ENCODE measurements around the gene PPP1R13L. TPM values are rescaled to one million over a fixed set of nuclear protein-coding genes. Genes with fewer than 3 reads are reported as not detected.

PPP1R13L gene
- polyA plus RNA-seq, 1 donor from 2014 or later = not detected

DNA sequence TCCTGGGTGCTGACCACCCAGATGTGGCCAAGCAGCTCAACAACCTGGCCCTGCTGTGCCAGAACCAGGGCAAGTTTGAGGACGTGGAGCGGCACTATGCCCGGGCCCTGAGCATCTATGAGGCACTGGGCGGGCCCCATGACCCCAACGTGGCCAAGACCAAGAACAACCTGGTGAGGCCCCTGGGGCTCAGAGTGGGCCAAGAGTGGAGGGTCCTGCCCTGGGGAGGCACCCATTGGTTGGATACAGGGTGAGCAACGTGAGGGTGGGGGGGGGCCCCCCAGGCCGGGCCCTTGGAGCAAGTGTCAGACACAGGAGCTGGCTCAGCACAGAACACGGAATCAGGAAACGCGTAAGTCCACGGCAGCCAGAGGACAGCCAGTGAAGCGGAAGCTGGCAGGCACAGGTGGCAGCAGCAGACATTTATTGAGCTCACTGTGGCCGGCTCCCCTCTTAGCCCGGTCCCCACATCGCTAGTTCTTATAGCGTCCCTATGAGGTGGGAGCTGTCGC lies 55.4 kb downstream of the PPP1R13L start:
- H2AFZ ChIP-seq (ENCODE audit: low read depth, low read length) = no peak overlapping the region
- TF ChIP-seq RAD21 (conservative IDR thresholded peaks at IDR 0.05) (no peak), MXI1 (conservative IDR thresholded peaks at IDR 0.05; ENCODE audit: poor library complexity, severe bottlenecking) (no peak), POLR2AphosphoS5 (IDR thresholded peaks at IDR 0.05) (no peak), TAF1 (IDR thresholded peaks at IDR 0.05; ENCODE audit: low read depth) (no peak)
- TF ChIP-seq, protein P1, sequence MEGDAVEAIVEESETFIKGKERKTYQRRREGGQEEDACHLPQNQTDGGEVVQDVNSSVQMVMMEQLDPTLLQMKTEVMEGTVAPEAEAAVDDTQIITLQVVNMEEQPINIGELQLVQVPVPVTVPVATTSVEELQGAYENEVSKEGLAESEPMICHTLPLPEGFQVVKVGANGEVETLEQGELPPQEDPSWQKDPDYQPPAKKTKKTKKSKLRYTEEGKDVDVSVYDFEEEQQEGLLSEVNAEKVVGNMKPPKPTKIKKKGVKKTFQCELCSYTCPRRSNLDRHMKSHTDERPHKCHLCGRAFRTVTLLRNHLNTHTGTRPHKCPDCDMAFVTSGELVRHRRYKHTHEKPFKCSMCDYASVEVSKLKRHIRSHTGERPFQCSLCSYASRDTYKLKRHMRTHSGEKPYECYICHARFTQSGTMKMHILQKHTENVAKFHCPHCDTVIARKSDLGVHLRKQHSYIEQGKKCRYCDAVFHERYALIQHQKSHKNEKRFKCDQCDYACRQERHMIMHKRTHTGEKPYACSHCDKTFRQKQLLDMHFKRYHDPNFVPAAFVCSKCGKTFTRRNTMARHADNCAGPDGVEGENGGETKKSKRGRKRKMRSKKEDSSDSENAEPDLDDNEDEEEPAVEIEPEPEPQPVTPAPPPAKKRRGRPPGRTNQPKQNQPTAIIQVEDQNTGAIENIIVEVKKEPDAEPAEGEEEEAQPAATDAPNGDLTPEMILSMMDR (IDR thresholded peaks at IDR 0.05; ENCODE audit: poor library complexity, severe bottlenecking) = no peak
- no peak overlapping the region for H3K4me2 ChIP-seq (ENCODE audit: low read length)
- no peak overlapping the region for H3K27ac ChIP-seq (ENCODE audit: low read length)
- H3K9me2 ChIP-seq (ENCODE audit: insufficient read depth, low read length) = no peaks in the 10 kb centered on the region
- no peaks in the 10 kb centered on the region for H3K79me2 ChIP-seq (replicated peaks; ENCODE audit: insufficient read depth, low read length)
- H3K9me3 ChIP-seq (ENCODE audit: low read length) = no peaks in the 10 kb centered on the region
- H3K27me3 ChIP-seq (ENCODE audit: insufficient read depth, low read depth, low read length) = no peaks in the 10 kb centered on the region
- H3F3A ChIP-seq (ENCODE audit: insufficient read depth, low read length, poor library complexity, severe bottlenecking) = no peaks in the 10 kb centered on the region
- H3K9ac ChIP-seq (ENCODE audit: low read length) = no peak overlapping the region
- H4K20me1 ChIP-seq (ENCODE audit: insufficient read depth) = no peaks in the 10 kb centered on the region
- H3K36me3 ChIP-seq (ENCODE audit: insufficient read depth, low read length) = no peaks in the 10 kb centered on the region
- no peak overlapping the region for H3K4me3 ChIP-seq (ENCODE audit: low read length)

DNA sequence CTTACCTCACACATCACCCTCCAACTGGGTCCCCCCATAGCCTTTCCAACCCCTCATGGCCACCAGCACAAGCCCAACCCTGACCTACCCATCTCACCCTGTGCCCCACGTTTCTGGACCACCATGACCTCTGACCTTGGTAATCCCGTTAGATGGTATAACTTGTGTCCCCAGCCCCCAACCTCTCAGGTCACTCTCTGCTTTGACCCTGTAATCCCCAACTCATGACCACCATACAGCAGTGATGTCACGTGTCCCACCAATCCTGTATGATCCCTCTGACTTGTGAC lies 55.8 kb downstream of the PPP1R13L start:
- Histone ChIP-seq H3K4me2 (ENCODE audit: low read length) (no peak overlapping the region), H3K9me3 (ENCODE audit: low read length) (no peaks in the 10 kb centered on the region), H3K9ac (ENCODE audit: low read length) (no peak overlapping the region), H3K27ac (ENCODE audit: low read length) (no peak overlapping the region), H3K27me3 (ENCODE audit: insufficient read depth, low read depth, low read length) (no peaks in the 10 kb centered on the region), H3K4me3 (ENCODE audit: low read length) (no peak overlapping the region), H2AFZ (ENCODE audit: low read depth, low read length) (no peak overlapping the region), H4K20me1 (ENCODE audit: insufficient read depth) (no peaks in the 10 kb centered on the region), H3K36me3 (ENCODE audit: insufficient read depth, low read length) (no peaks in the 10 kb centered on the region), H3K9me2 (ENCODE audit: insufficient read depth, low read length) (no peaks in the 10 kb centered on the region), H3F3A (ENCODE audit: insufficient read depth, low read length, poor library complexity, severe bottlenecking) (no peaks in the 10 kb centered on the region), H3K79me2 (replicated peaks; ENCODE audit: insufficient read depth, low read length) (no peaks in the 10 kb centered on the region)
- TF ChIP-seq EP300 (conservative IDR thresholded peaks at IDR 0.05; ENCODE audit: poor library complexity, severe bottlenecking) (no peak), TAF1 (IDR thresholded peaks at IDR 0.05; ENCODE audit: low read depth) (no peak), SMC3 (conservative IDR thresholded peaks at IDR 0.05; ENCODE audit: poor library complexity) (no peak), RAD21 (conservative IDR thresholded peaks at IDR 0.05) (no peak), MXI1 (conservative IDR thresholded peaks at IDR 0.05; ENCODE audit: poor library complexity, severe bottlenecking) (no peak), POLR2AphosphoS5 (IDR thresholded peaks at IDR 0.05) (no peak), EZH2 (IDR thresholded peaks at IDR 0.05; ENCODE audit: borderline replicate concordance, insufficient read depth, low read length, poor library complexity, severe bottlenecking) (no peak)
- TF ChIP-seq, protein P2, sequence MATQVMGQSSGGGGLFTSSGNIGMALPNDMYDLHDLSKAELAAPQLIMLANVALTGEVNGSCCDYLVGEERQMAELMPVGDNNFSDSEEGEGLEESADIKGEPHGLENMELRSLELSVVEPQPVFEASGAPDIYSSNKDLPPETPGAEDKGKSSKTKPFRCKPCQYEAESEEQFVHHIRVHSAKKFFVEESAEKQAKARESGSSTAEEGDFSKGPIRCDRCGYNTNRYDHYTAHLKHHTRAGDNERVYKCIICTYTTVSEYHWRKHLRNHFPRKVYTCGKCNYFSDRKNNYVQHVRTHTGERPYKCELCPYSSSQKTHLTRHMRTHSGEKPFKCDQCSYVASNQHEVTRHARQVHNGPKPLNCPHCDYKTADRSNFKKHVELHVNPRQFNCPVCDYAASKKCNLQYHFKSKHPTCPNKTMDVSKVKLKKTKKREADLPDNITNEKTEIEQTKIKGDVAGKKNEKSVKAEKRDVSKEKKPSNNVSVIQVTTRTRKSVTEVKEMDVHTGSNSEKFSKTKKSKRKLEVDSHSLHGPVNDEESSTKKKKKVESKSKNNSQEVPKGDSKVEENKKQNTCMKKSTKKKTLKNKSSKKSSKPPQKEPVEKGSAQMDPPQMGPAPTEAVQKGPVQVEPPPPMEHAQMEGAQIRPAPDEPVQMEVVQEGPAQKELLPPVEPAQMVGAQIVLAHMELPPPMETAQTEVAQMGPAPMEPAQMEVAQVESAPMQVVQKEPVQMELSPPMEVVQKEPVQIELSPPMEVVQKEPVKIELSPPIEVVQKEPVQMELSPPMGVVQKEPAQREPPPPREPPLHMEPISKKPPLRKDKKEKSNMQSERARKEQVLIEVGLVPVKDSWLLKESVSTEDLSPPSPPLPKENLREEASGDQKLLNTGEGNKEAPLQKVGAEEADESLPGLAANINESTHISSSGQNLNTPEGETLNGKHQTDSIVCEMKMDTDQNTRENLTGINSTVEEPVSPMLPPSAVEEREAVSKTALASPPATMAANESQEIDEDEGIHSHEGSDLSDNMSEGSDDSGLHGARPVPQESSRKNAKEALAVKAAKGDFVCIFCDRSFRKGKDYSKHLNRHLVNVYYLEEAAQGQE (IDR thresholded peaks at IDR 0.05; ENCODE audit: borderline replicate concordance) = no peak
- TF ChIP-seq, protein P1 (IDR thresholded peaks at IDR 0.05; ENCODE audit: poor library complexity, severe bottlenecking) = no peak
